Transverse colon (tissue), 4 donors: ENCODE data around the gene HILPDA. TPM values are rescaled to one million over a fixed set of nuclear protein-coding genes. Genes with fewer than 3 reads are reported as not detected.
A peak's percentile ranks its signal among the peaks of the same experiment; 100 is the strongest.

Experiments
- DNase-seq: peaks from one replicate; pipeline ENCODE4 v3.0.0-alpha.2; 2019
- H3K27ac ChIP-seq, 4 donors: fragments of 200-600 bp; sonication (generic); 2 replicates each; pipeline ENCODE4 v1.5.1; 2016 to 2018; ENCODE audit warnings: inconsistent platforms in 4 of 4
- H3K27me3 ChIP-seq: fragments of 200-600 bp; sonication (generic); 2 replicates; pipeline ENCODE4 v1.5.1; 2017; ENCODE audit warnings: inconsistent platforms
- H3K36me3 ChIP-seq, 4 donors: fragments of 200-600 bp; sonication (generic); 2 replicates each; pipeline ENCODE4 v1.5.1; 2017 to 2019; ENCODE audit warnings: inconsistent platforms in 4 of 4
- H3K4me1 ChIP-seq, 4 donors: fragments of 200-600 bp; sonication (generic); 2 replicates each; pipeline ENCODE4 v1.5.1; 2017 to 2020; ENCODE audit warnings: inconsistent platforms in 4 of 4
- H3K4me3 ChIP-seq, 4 donors: fragments of 200-600 bp; sonication (generic); 1 replicate in 1 of 4; 2 replicates in 3 of 4; pipeline versions ENCODE4 v1.5.1 to v1.6.1; 2017 to 2019; ENCODE audit warnings: inconsistent platforms in 4 of 4
- H3K9me3 ChIP-seq, 2 donors: fragments of 200-600 bp; sonication (generic); 2 replicates each; pipeline ENCODE4 v1.5.1; 2017 to 2019; ENCODE audit warnings: inconsistent platforms in 2 of 2
- CTCF ChIP-seq, 5 experiments: fragments of 200-600 bp in 3 of 5; fragments of 450-650 bp in 2 of 5; sonication (generic) in 3 of 5; IDR thresholded peaks; 1 replicate in 2 of 5; 2 replicates in 3 of 5; pipeline ENCODE4 v1.5.1; 2016 to 2017; ENCODE audit warnings: antibody characterized with exemption in 5 of 5, inconsistent platforms in 3 of 5, mild to moderate bottlenecking in 2 of 5, moderate library complexity in 1 of 5
- EP300 ChIP-seq: sonication (generic); formaldehyde crosslinking; IDR thresholded peaks from one replicate; pipeline ENCODE4 v1.6.1; 2017; ENCODE audit warnings: antibody characterized with exemption, low read depth
- POLR2A ChIP-seq: fragments of 450-650 bp; IDR thresholded peaks from one replicate; pipeline ENCODE4 v1.6.1; 2016; ENCODE audit warnings: antibody characterized with exemption, mild to moderate bottlenecking, moderate library complexity
- POLR2AphosphoS5 ChIP-seq, 3 donors: sonication (generic); formaldehyde crosslinking; IDR thresholded peaks; one replicate each; pipeline ENCODE4 v1.6.1; 2016; ENCODE audit warnings: antibody characterized with exemption in 3 of 3
- WGBS, 2 donors: methylation state at CpG; one replicate each; pipeline ENCODE4 v1.1.5; 2018; ENCODE audit warnings: low coverage in 1 of 2; 5-methylcytosine and 5-hydroxymethylcytosine counted together
- in situ Hi-C, 4 donors: fragments of 200-750 bp; cut with MboI; loops; one replicate each; pipeline versions ENCODE4 v1.15.0 to v1.15.1; 2017; ENCODE audit warnings: low sequenced_read_pairs in 3 of 4, low pct_ligation_motif_present in 1 of 4, low pct_unique_long_range_greater_than_20kb in 1 of 4
- intact Hi-C: fragments of 100-400 bp; cut with DNase I; formaldehyde crosslinking; loops from one replicate; pipeline ENCODE4 v1.15.1; 2023; ENCODE audit warnings: low total_unique reads
- total RNA-seq, 4 donors: library from RNA; depleted of rRNA; stranded (reverse); fragments of >200 nt; gene quantifications; one replicate each; pipeline ENCODE4 v1.1.0, GENCODE V29; 2016

Gene HILPDA
- total RNA-seq, 4 donors from 2014 or later: 5.3 to 35.5 (median 5.9) TPM; not detected in 1

GRCh38 chr7:128442356-128442755 lies 13.3 kb upstream of the HILPDA start:
- in situ Hi-C loops: no loop called here
- Histone ChIP-seq H3K4me1 (peaks cover 8 to 36% (median 25%) of the 10 kb centered on the region in 4 donors), H3K27ac (peak overlapping the region in 1 of 4 donors; percentile 48), H3K36me3 (no peaks in the 10 kb centered on the region), H3K4me3 (no peak overlapping the region), H3K27me3 (no peaks in the 10 kb centered on the region), H3K9me3 (no peaks in the 10 kb centered on the region)
- WGBS, 2 donors: 42 to 58% methylated on average over 3 of the region's 3 CpGs
- no peak for TF ChIP-seq EP300
- no peak for TF ChIP-seq POLR2AphosphoS5 (IDR thresholded peaks at IDR 0.05)
- no peak for TF ChIP-seq POLR2A
- intact Hi-C loops: no loop called here
- no peak for DNase-seq

- Histone ChIP-seq H3K4me3 (no peak overlapping the region), H3K27me3 (no peaks in the 10 kb centered on the region), H3K27ac (peak overlapping the region; percentile 45 to 67 (median 62)), H3K9me3 (no peaks in the 10 kb centered on the region), H3K36me3 (no peaks in the 10 kb centered on the region), H3K4me1 (peaks cover 8 to 36% (median 25%) of the 10 kb centered on the region in 4 donors)
- intact Hi-C loops (no loop called here), in situ Hi-C loops (no loop called here)
- no peak for TF ChIP-seq POLR2A
- no peak for TF ChIP-seq POLR2AphosphoS5 (IDR thresholded peaks at IDR 0.05)
- TF ChIP-seq EP300: no peak
- no peak for TF ChIP-seq CTCF (IDR thresholded peaks at IDR 0.05)
- peak; percentile 34 for DNase-seq
- 50 to 55% methylated on average over 1 to 7 of the region's 7 CpGs for WGBS, 2 donors
These were observed 11.7 kb upstream of the HILPDA start for GRCh38 chr7:128443831-128444600.

- WGBS, 2 donors: 70% methylated on average over 5 of the region's 5 CpGs; no CpG with 5 or more reads in 1 of the 2 donors
These were observed 9.4 kb upstream of the HILPDA start for GRCh38 chr7:128446306-128446705.

GRCh38 chr7:128447941-128448564 lies 7.6 kb upstream of the HILPDA start:
- H3K27ac ChIP-seq: no peak overlapping the region
- TF ChIP-seq CTCF (IDR thresholded peaks at IDR 0.05) (no peak), POLR2AphosphoS5 (IDR thresholded peaks at IDR 0.05) (no peak), POLR2A (no peak), EP300 (no peak)
- WGBS, 2 donors: 69 to 100% methylated on average over 3 to 4 of the region's 4 CpGs
- peaks cover 8 to 23% (median 18%) of the 10 kb centered on the region in 4 donors for H3K4me1 ChIP-seq
- no peaks in the 10 kb centered on the region for H3K36me3 ChIP-seq
- H3K9me3 ChIP-seq: no peaks in the 10 kb centered on the region
- intact Hi-C loops: no loop called here
- H3K27me3 ChIP-seq: no peaks in the 10 kb centered on the region
- no peak for DNase-seq
- no peak overlapping the region for H3K4me3 ChIP-seq
- in situ Hi-C loops: no loop called here

More at GRCh38 chr7:128446306-128446705, 9.4 kb upstream of the HILPDA start:
- Histone ChIP-seq H3K4me3 (no peak overlapping the region), H3K36me3 (no peaks in the 10 kb centered on the region), H3K4me1 (peaks cover 8 to 36% (median 25%) of the 10 kb centered on the region in 4 donors), H3K27me3 (no peaks in the 10 kb centered on the region), H3K9me3 (no peaks in the 10 kb centered on the region), H3K27ac (no peak overlapping the region)
- DNase-seq: no peak
- in situ Hi-C loops: no loop called here
- intact Hi-C loops: no loop called here
- no peak for TF ChIP-seq POLR2AphosphoS5 (IDR thresholded peaks at IDR 0.05)
- TF ChIP-seq CTCF (IDR thresholded peaks at IDR 0.05): no peak
